DOHH2 (cell line): ENCODE data around the gene PLLP.
"Not testable (repeated sequence)": the region's sequence is repeated elsewhere in the genome, so short reads cannot be mapped to it uniquely, and the experiment has no call there.

Experiments
- H3F3A ChIP-seq: fragments of 200-600 bp; sonication (generic), shearing (Covaris generic); 2 replicates; pipeline ENCODE4 v1.6.0; 2016; ENCODE audit warnings: antibody characterized with exemption, mild to moderate bottlenecking; ENCODE audit not compliant: control insufficient read depth, insufficient read depth
- H3K27ac ChIP-seq: fragments of 200-600 bp; sonication (generic); 2 replicates; pipeline ENCODE4 v1.5.1; 2014; ENCODE audit warnings: low read depth, mild to moderate bottlenecking, low read length, moderate library complexity
- H3K27me3 ChIP-seq: fragments of 200-600 bp; sonication (generic); 2 replicates; pipeline ENCODE4 v1.6.1; 2014; ENCODE audit warnings: mild to moderate bottlenecking, low read length, mixed read lengths; ENCODE audit not compliant: control insufficient read depth
- H3K36me3 ChIP-seq: fragments of 200-600 bp; sonication (generic); 2 replicates; pipeline ENCODE4 v1.6.1; 2014; ENCODE audit warnings: mild to moderate bottlenecking, low read length, moderate library complexity, mixed read lengths; ENCODE audit not compliant: control insufficient read depth
- H3K4me1 ChIP-seq: fragments of 200-600 bp; sonication (generic); 2 replicates; pipeline ENCODE4 v1.6.1; 2014; ENCODE audit warnings: mild to moderate bottlenecking, low read length, mixed read lengths; ENCODE audit not compliant: control insufficient read depth
- H3K4me2 ChIP-seq: fragments of 200-600 bp; sonication (generic); 2 replicates; pipeline ENCODE4 v1.6.0; 2014; ENCODE audit warnings: mild to moderate bottlenecking, low read length, moderate library complexity
- H3K4me3 ChIP-seq: fragments of 200-600 bp; sonication (generic); 2 replicates; pipeline ENCODE4 v1.5.1; 2014; ENCODE audit warnings: mild to moderate bottlenecking, low read length, mixed read lengths
- H3K79me2 ChIP-seq: fragments of 200-600 bp; sonication (generic); 2 replicates; pipeline ENCODE4 v1.6.1; 2014; ENCODE audit warnings: mild to moderate bottlenecking, low read length, mixed read lengths; ENCODE audit not compliant: control insufficient read depth
- H3K9me2 ChIP-seq: fragments of 200-600 bp; sonication (generic); replicated peaks from 2 replicates; pipeline ENCODE4 v1.6.1; 2014; ENCODE audit warnings: mild to moderate bottlenecking, low read length, mixed read lengths; ENCODE audit not compliant: control insufficient read depth
- H3K9me3 ChIP-seq: fragments of 200-600 bp; sonication (generic); 2 replicates; pipeline ENCODE4 v1.6.1; 2014; ENCODE audit warnings: antibody characterized with exemption, low read length, mixed read lengths; ENCODE audit not compliant: control insufficient read depth, insufficient read depth
- H4K20me1 ChIP-seq: fragments of 200-600 bp; sonication (generic); 2 replicates; pipeline ENCODE4 v1.6.0; 2014; ENCODE audit warnings: low read depth, mild to moderate bottlenecking, antibody characterized with exemption, low read length, moderate library complexity; ENCODE audit not compliant: control insufficient read depth, insufficient read depth
- EZH2phosphoT487 ChIP-seq: fragments of 200-600 bp; sonication (generic); IDR thresholded peaks from 2 replicates; pipeline ENCODE4 v1.6.1; 2017; ENCODE audit warnings: borderline replicate concordance, mild to moderate bottlenecking, antibody characterized with exemption, low read length, moderate library complexity, mixed read lengths
- TF ChIP-seq, protein P1 (sequence below): fragments of 200-600 bp; sonication (generic); IDR thresholded peaks from one replicate; pipeline ENCODE4 v1.5.1; 2014; ENCODE audit warnings: antibody characterized with exemption, mild to moderate bottlenecking, low read depth, low read length; ENCODE audit not compliant: poor library complexity, severe bottlenecking

PLLP gene

DNA sequence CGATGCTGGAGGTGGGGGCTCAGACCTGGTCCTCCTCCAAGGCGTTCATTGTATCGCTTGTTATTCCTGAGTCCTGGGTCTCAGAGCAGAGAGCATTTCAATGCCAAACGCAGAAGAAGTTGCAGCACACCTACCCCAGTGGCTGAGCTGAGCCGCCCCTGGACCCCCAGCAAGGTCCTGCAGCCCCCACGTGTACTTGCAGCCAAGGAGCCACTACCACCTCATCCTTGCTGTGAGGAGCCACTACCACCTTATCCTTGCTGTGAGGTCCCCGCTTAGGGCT, 13.5 kb downstream of the PLLP start:
- no peaks in the 10 kb centered on the region for H3K79me2 ChIP-seq

DNA sequence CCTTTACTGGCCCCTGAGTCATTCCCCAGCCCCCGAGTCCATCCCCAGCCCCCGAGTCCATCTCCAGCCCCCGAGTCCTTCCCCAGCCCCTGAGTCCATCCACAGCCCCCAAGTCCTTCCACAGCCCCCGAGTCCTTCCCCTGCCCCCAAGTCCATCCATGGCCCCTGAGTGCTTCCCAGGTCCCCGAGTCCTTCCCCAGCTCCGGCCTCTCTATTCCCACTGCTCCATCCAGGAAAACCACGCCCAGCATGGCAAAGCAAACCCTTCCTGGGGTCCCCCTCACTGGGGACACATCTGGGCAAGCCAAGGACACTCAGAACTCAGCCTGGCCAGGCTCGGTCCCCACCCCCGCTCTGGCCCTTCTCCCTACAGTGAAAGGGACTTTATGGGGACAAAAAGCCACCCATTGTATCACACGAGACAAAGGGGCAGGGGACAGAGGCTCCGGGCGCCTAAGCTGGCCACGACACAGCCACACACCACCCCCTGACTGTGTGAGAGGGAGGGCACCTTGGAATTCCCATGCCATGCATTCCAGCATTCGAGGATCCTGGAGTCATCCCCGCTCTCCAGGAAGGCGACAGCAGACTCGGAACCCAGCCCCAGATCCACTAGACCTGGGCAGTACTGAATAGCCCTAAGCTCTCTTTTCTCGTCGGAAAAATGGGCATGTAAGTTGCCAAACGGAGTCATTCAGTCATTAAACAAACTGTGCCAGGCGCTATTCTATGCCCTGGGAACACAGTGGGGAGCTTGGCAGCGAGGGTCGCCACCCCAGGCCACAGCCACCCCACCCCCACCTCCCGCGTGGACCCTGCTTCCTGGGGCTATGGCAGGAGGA, 14.0 kb downstream of the PLLP start:
- H3K4me2 ChIP-seq, result no peak overlapping the region
- no peaks in the 10 kb centered on the region for H3K36me3 ChIP-seq
- H3K4me1 ChIP-seq, result peaks cover 3% of the 10 kb centered on the region; the same call in 1 of the 2 replicates
- no peaks in the 10 kb centered on the region for H3K27me3 ChIP-seq
- H3K79me2 ChIP-seq, result no peaks in the 10 kb centered on the region
- TF ChIP-seq EZH2phosphoT487, result no peak
- TF ChIP-seq, protein P1, sequence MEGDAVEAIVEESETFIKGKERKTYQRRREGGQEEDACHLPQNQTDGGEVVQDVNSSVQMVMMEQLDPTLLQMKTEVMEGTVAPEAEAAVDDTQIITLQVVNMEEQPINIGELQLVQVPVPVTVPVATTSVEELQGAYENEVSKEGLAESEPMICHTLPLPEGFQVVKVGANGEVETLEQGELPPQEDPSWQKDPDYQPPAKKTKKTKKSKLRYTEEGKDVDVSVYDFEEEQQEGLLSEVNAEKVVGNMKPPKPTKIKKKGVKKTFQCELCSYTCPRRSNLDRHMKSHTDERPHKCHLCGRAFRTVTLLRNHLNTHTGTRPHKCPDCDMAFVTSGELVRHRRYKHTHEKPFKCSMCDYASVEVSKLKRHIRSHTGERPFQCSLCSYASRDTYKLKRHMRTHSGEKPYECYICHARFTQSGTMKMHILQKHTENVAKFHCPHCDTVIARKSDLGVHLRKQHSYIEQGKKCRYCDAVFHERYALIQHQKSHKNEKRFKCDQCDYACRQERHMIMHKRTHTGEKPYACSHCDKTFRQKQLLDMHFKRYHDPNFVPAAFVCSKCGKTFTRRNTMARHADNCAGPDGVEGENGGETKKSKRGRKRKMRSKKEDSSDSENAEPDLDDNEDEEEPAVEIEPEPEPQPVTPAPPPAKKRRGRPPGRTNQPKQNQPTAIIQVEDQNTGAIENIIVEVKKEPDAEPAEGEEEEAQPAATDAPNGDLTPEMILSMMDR, result no peak
- H3K9me3 ChIP-seq, result no peaks in the 10 kb centered on the region
- no peaks in the 10 kb centered on the region for H3K9me2 ChIP-seq
- H3F3A ChIP-seq, result no peaks in the 10 kb centered on the region
- no peak overlapping the region for H3K27ac ChIP-seq
- no peaks in the 10 kb centered on the region for H4K20me1 ChIP-seq
- H3K4me3 ChIP-seq, result no peak overlapping the region

More for the DNA sequence above, 13.5 kb downstream of the PLLP start:
- no peak for TF ChIP-seq EZH2phosphoT487
- TF ChIP-seq, protein P1, result no peak
- peaks cover 3% of the 10 kb centered on the region; the same call in 1 of the 2 replicates for H3K4me1 ChIP-seq
- H3K4me2 ChIP-seq, result no peak overlapping the region
- no peaks in the 10 kb centered on the region for H3K27me3 ChIP-seq
- no peaks in the 10 kb centered on the region for H4K20me1 ChIP-seq
- no peaks in the 10 kb centered on the region for H3K9me3 ChIP-seq
- H3K9me2 ChIP-seq, result no peaks in the 10 kb centered on the region
- H3K36me3 ChIP-seq, result no peaks in the 10 kb centered on the region
- no peak overlapping the region for H3K27ac ChIP-seq
- no peak overlapping the region for H3K4me3 ChIP-seq
- no peaks in the 10 kb centered on the region for H3F3A ChIP-seq

DNA sequence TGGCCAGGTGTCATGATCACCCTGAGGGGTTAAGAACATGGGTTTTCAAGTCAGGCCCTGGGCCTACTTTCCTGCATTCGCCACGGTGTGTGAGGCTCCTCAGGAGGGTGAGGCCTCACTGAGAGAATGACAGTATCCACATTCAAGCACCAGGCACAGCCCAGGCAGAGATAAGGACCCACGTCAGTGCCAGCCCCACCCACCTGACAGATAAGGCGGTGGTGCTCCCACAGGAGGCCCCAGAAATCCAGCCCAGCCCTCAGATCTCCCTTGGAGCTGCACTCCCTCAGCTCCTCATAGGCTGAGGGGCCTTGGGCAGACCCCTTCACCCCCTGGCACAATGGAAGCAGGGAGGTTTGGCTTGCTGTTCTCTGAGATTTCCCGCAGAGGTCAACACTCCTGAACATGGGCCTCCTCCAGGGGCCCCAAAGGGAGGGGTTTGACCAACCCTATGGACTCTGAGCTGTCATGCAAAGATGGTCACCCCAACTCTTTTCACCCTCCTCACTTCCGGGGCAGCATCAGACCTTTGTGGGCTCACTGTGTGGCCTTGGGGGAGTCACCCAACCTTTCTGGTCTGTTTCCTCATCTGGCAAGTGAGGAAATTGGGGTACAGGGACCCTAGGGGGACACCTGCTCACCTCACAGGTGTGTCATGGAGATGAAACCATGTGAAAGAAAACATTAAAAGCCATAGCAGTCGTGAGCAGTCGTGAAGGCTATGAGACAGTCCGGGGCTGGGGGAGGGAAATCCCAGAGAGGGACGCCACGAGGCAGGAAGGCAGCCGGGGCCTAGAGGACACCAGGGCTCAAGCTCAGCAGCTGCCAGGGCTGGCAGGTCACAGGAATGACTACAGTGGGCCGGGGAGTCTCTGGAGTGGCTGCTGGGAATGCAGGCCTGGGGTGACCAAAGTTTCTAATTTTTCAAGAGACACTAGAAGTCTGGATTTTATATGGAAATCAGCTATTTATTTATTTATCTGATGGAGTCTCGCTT, 15.4 kb downstream of the PLLP start:
- H3K4me1 ChIP-seq, result peaks cover 3% of the 10 kb centered on the region; the same call in 1 of the 2 replicates
- H3K36me3 ChIP-seq, result no peaks in the 10 kb centered on the region
- no peak overlapping the region for H3K4me3 ChIP-seq
- no peaks in the 10 kb centered on the region for H3F3A ChIP-seq
- no peak for TF ChIP-seq EZH2phosphoT487
- H3K79me2 ChIP-seq, result no peaks in the 10 kb centered on the region
- H4K20me1 ChIP-seq, result no peaks in the 10 kb centered on the region
- no peaks in the 10 kb centered on the region for H3K9me3 ChIP-seq
- no peak overlapping the region for H3K27ac ChIP-seq
- H3K9me2 ChIP-seq, result no peaks in the 10 kb centered on the region
- H3K27me3 ChIP-seq, result no peaks in the 10 kb centered on the region
- H3K4me2 ChIP-seq, result no peak overlapping the region

DNA sequence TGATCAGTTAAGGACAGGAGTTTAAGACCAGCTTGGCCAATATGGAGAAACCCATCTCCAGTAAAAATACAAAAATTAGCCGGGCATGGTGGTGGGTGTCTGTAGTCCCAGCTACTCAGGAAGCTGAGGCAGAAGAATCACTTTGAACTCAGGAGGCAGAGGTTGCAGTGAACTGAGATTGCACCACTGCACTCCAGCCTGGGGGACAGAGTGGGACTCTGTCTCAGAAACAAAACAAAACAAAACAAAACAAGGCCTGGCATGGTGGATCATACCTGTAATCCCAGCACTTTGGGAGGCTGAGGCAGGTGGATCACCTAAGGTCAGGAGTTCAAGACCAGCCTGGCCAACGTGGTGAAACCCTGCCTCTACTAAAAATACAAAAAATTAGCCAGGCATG, 17.1 kb downstream of the PLLP start:
- H4K20me1 ChIP-seq, H3F3A ChIP-seq, H3K9me2 ChIP-seq, H3K9me3 ChIP-seq, H3K79me2 ChIP-seq, H3K4me2 ChIP-seq, H3K4me3 ChIP-seq, H3K4me1 ChIP-seq, H3K36me3 ChIP-seq, H3K27me3 ChIP-seq, H3K27ac ChIP-seq: not testable (repeated sequence)
